GM23338 (cell line): Measurements from ENCODE around the gene LNPEP.

Experiments used
- CTCF ChIP-seq, 2 experiments: fragments of 200-600 bp in 1 of 2; sonication (generic) in 1 of 2; conservative IDR thresholded peaks; 2 replicates each; pipeline versions ENCODE4 v1.5.1 to v1.6.1; 2016 to 2017; ENCODE audit warnings: antibody characterized with exemption in 2 of 2, low read depth in 2 of 2, mild to moderate bottlenecking in 2 of 2, moderate library complexity in 1 of 2
- ETS1 ChIP-seq: IDR thresholded peaks from 2 replicates; pipeline ENCODE4 v1.6.1; 2016; ENCODE audit warnings: antibody characterized with exemption
- EZH2 ChIP-seq: fragments of 200-600 bp; sonication (generic); IDR thresholded peaks from one replicate; pipeline ENCODE4 v1.8.0; 2017; ENCODE audit warnings: antibody characterized with exemption, mild to moderate bottlenecking, low read depth; ENCODE audit not compliant: unreplicated experiment
- EZH2phosphoT487 ChIP-seq: fragments of 200-600 bp; sonication (generic); IDR thresholded peaks from one replicate; pipeline ENCODE4 v1.8.1; 2018; ENCODE audit warnings: antibody characterized with exemption; ENCODE audit not compliant: unreplicated experiment
- JUNB ChIP-seq: IDR thresholded peaks from one replicate; pipeline ENCODE4 v1.6.1; 2016; ENCODE audit warnings: antibody characterized with exemption; ENCODE audit not compliant: unreplicated experiment
- POLR2AphosphoS5 ChIP-seq: IDR thresholded peaks from 2 replicates; pipeline ENCODE4 v1.6.1; 2016; ENCODE audit warnings: antibody characterized with exemption, low read depth
- REST ChIP-seq: IDR thresholded peaks from one replicate; pipeline ENCODE4 v1.6.1; 2018; ENCODE audit warnings: antibody characterized with exemption; ENCODE audit not compliant: unreplicated experiment
- ZNF114 ChIP-seq: fragments of 250-450 bp; sonication (Bioruptor Pico); IDR thresholded peaks from 2 replicates; pipeline ENCODE4 v1.5.0; 2020; ENCODE audit warnings: mild to moderate bottlenecking, moderate library complexity

- TF ChIP-seq EZH2, result no peak
- TF ChIP-seq REST, result no peak
- TF ChIP-seq CTCF (conservative IDR thresholded peaks at IDR 0.05; ENCODE audit: low read depth in 2 of 2), result no peak
- TF ChIP-seq POLR2AphosphoS5, result no peak
- TF ChIP-seq JUNB, result no peak
- TF ChIP-seq ZNF114, result no peak
- no peak for TF ChIP-seq ETS1
- TF ChIP-seq EZH2phosphoT487, result no peak
Measured at GRCh38 chr5:96999856-97000255, 64.0 kb downstream of the LNPEP start.
